H9 (cell line): Measurements from ENCODE around the gene BRF1. TPM values are rescaled to one million over a fixed set of nuclear protein-coding genes. Genes with fewer than 3 reads are reported as not detected.
A peak's percentile ranks its signal among the peaks of the same experiment; 100 is the strongest.

Experiments
- DNase-seq: peaks from one replicate; pipeline ENCODE4 v3.0.0-alpha.2; 2017
- H2AFZ ChIP-seq: one replicate; pipeline ENCODE4 v1.6.1; 2013; ENCODE audit warnings: mild to moderate bottlenecking, low read length, control low read depth, moderate library complexity
- H2AK5ac ChIP-seq: 2 replicates; pipeline ENCODE4 v1.6.1; 2013; ENCODE audit warnings: low read length, control low read depth, mixed read lengths; ENCODE audit not compliant: insufficient read length
- H2BK120ac ChIP-seq: one replicate; pipeline ENCODE4 v1.6.1; 2013; ENCODE audit warnings: low read depth, mild to moderate bottlenecking, low read length, control low read depth, inconsistent platforms; ENCODE audit not compliant: poor library complexity, severe bottlenecking
- H2BK12ac ChIP-seq: 2 replicates; pipeline ENCODE4 v1.6.1; 2013; ENCODE audit warnings: low read length, control low read depth, mixed read lengths, low read depth; ENCODE audit not compliant: insufficient read length
- H2BK15ac ChIP-seq: 2 replicates; pipeline ENCODE4 v1.6.1; 2013; ENCODE audit warnings: low read depth, low read length, control low read depth
- H2BK20ac ChIP-seq: one replicate; pipeline ENCODE4 v1.6.1; 2013; ENCODE audit warnings: low read depth, mild to moderate bottlenecking, low read length, control low read depth, inconsistent platforms; ENCODE audit not compliant: poor library complexity, severe bottlenecking
- H2BK5ac ChIP-seq: 2 replicates; pipeline ENCODE4 v1.6.1; 2013; ENCODE audit warnings: low read length, control low read depth, mixed read lengths; ENCODE audit not compliant: insufficient read length
- H3K14ac ChIP-seq: 2 replicates; pipeline ENCODE4 v1.6.1; 2013; ENCODE audit warnings: low read length, control low read depth; ENCODE audit not compliant: insufficient read depth
- H3K18ac ChIP-seq: 2 replicates; pipeline ENCODE4 v1.6.1; 2013; ENCODE audit warnings: low read depth, mild to moderate bottlenecking, mixed read lengths, low read length, control low read depth; ENCODE audit not compliant: insufficient read length
- H3K23ac ChIP-seq: 2 replicates; pipeline ENCODE4 v1.6.1; 2013; ENCODE audit warnings: low read length, control low read depth, mixed read lengths, low read depth; ENCODE audit not compliant: insufficient read length
- H3K23me2 ChIP-seq: 2 replicates; pipeline ENCODE4 v1.6.1; 2013; ENCODE audit warnings: low read depth, mild to moderate bottlenecking, mixed read lengths, low read length, control low read depth; ENCODE audit not compliant: insufficient read length, poor library complexity, severe bottlenecking
- H3K27ac ChIP-seq: 2 replicates; pipeline ENCODE4 v1.5.1; 2013; ENCODE audit warnings: low read length, control low read depth, mixed read lengths, low read depth; ENCODE audit not compliant: insufficient read length
- H3K27me3 ChIP-seq: 2 replicates; pipeline ENCODE4 v1.6.1; 2013; ENCODE audit warnings: low read length, control low read depth, inconsistent platforms; ENCODE audit not compliant: insufficient read depth
- H3K4ac ChIP-seq: 2 replicates; pipeline ENCODE4 v1.6.1; 2013; ENCODE audit warnings: low read depth, mild to moderate bottlenecking, control low read depth, inconsistent platforms, low read length, moderate library complexity
- H3K4me1 ChIP-seq: 2 replicates; pipeline ENCODE4 v1.6.1; 2013; ENCODE audit warnings: low read length, control low read depth, inconsistent platforms; ENCODE audit not compliant: insufficient read depth
- H3K4me2 ChIP-seq: 2 replicates; pipeline ENCODE4 v1.6.1; 2013; ENCODE audit warnings: low read length, control low read depth, mixed read lengths; ENCODE audit not compliant: insufficient read length, insufficient read depth
- H3K56ac ChIP-seq: 2 replicates; pipeline ENCODE4 v1.6.1; 2013; ENCODE audit warnings: low read depth, mild to moderate bottlenecking, mixed read lengths, low read length, control low read depth; ENCODE audit not compliant: insufficient read length
- H3K79me1 ChIP-seq: 2 replicates; pipeline ENCODE4 v1.6.1; 2013; ENCODE audit warnings: low read depth, mild to moderate bottlenecking, moderate library complexity, low read length, control low read depth, inconsistent platforms; ENCODE audit not compliant: insufficient read depth, poor library complexity, severe bottlenecking
- H3K79me2 ChIP-seq: 2 replicates; pipeline ENCODE4 v1.6.1; 2013; ENCODE audit warnings: low read length, control low read depth, inconsistent platforms; ENCODE audit not compliant: insufficient read depth
- H3K9ac ChIP-seq: 2 replicates; pipeline ENCODE4 v1.6.1; 2013; ENCODE audit warnings: low read length, control low read depth, mixed read lengths; ENCODE audit not compliant: insufficient read length; ENCODE audit errors: extremely low read depth
- H3K9me3 ChIP-seq: one replicate; pipeline ENCODE4 v1.6.1; 2013; ENCODE audit warnings: low read depth, low read length, inconsistent platforms; ENCODE audit not compliant: control insufficient read depth
- H3T11ph ChIP-seq: one replicate; pipeline ENCODE4 v1.6.1; 2013; ENCODE audit warnings: mild to moderate bottlenecking, low read length, control low read depth, inconsistent platforms
- H4K20me1 ChIP-seq: one replicate; pipeline ENCODE4 v1.6.1; 2013; ENCODE audit not compliant: control insufficient read depth, insufficient read length, insufficient read depth
- H4K5ac ChIP-seq: 2 replicates; pipeline ENCODE4 v1.6.1; 2013; ENCODE audit warnings: low read depth, mild to moderate bottlenecking, mixed read lengths, low read length, control low read depth; ENCODE audit not compliant: insufficient read length
- H4K8ac ChIP-seq: replicated peaks from 2 replicates; pipeline ENCODE4 v1.6.1; 2013; ENCODE audit warnings: low read length, control low read depth, mixed read lengths, low read depth; ENCODE audit not compliant: insufficient read length
- H4K91ac ChIP-seq: 2 replicates; pipeline ENCODE4 v1.6.1; 2013; ENCODE audit warnings: low read depth, mild to moderate bottlenecking, moderate library complexity, mixed read lengths, low read length, control low read depth; ENCODE audit not compliant: insufficient read length
- H3K27ac Mint-ChIP-seq, 3 experiments: 2 replicates in 2 of 3; 3 replicates in 1 of 3; pipeline ENCODE4 v1.8.0; 2020 to 2021; ENCODE audit warnings: mixed read lengths in 3 of 3, mild to moderate bottlenecking in 1 of 3, moderate library complexity in 1 of 3
- H3K27me3 Mint-ChIP-seq: 2 replicates; pipeline ENCODE4 v1.8.0; 2021; ENCODE audit warnings: low read depth, mild to moderate bottlenecking, moderate library complexity, mixed read lengths
- H3K36me3 Mint-ChIP-seq, 3 experiments: 2 replicates in 2 of 3; 3 replicates in 1 of 3; pipeline ENCODE4 v1.8.0; 2020 to 2021; ENCODE audit warnings: low read depth in 3 of 3, mixed read lengths in 3 of 3; ENCODE audit not compliant: insufficient read depth in 1 of 3
- H3K4me1 Mint-ChIP-seq, 2 experiments: 2 replicates each; pipeline ENCODE4 v1.8.0; 2020; ENCODE audit warnings: mixed read lengths in 2 of 2
- H3K4me3 Mint-ChIP-seq, 2 experiments: 2 replicates in 1 of 2; 3 replicates in 1 of 2; pipeline ENCODE4 v1.8.0; 2020 to 2021; ENCODE audit warnings: mild to moderate bottlenecking in 2 of 2, mixed read lengths in 2 of 2, moderate library complexity in 1 of 2
- H3K9me3 Mint-ChIP-seq, 2 experiments: 2 replicates in 1 of 2; 3 replicates in 1 of 2; pipeline ENCODE4 v1.8.0; 2020; ENCODE audit warnings: mild to moderate bottlenecking in 2 of 2, mixed read lengths in 2 of 2, moderate library complexity in 1 of 2
- CTCF ChIP-seq: fragments of 200-600 bp; sonication (generic); conservative IDR thresholded peaks from 3 replicates; pipeline ENCODE4 v1.8.0; 2021; ENCODE audit warnings: antibody characterized with exemption, mild to moderate bottlenecking
- WGBS: extraction: QIAGEN DNeasy Blood & Tissue Kit; methylation state at CpG from one replicate; pipeline ENCODE4 v1.1.7; 2013; ENCODE audit warnings: missing lambda C conversion rate, low lambda C conversion rate, mixed read lengths; ENCODE audit not compliant: insufficient read length; ENCODE audit errors: extremely low coverage; 5-methylcytosine and 5-hydroxymethylcytosine counted together
- total RNA-seq: library from RNA; stranded (reverse); gene quantifications from 2 replicates; pipeline ENCODE4 v1.2.1, GENCODE V29; 2021

BRF1 gene
- total RNA-seq, 1 experiment from 2014 or later, result 28.3 TPM

GRCh38 chr14:105195051-105195450 is 105.8 kb downstream of the BRF1 start:
- H3K27me3 Mint-ChIP-seq, result peaks cover 44% of the 10 kb centered on the region

More at GRCh38 chr14:105195051-105195450, 105.8 kb downstream of the BRF1 start:
- no peak overlapping the region for H2BK15ac ChIP-seq
- H2BK5ac ChIP-seq, result no peak overlapping the region
- no CpG with 5 or more reads among the region's 10 CpGs for WGBS
- H3K23ac ChIP-seq, result no peak overlapping the region
- H3K9me3 ChIP-seq, result no peaks in the 10 kb centered on the region
- H3K23me2 ChIP-seq, result no peaks in the 10 kb centered on the region
- H3K9ac ChIP-seq, result no peak overlapping the region
- no peak for DNase-seq
- no peak overlapping the region for H4K8ac ChIP-seq
- H3K4ac ChIP-seq, result no peak overlapping the region
- H2AFZ ChIP-seq, result no peak overlapping the region
- H2BK12ac ChIP-seq, result no peak overlapping the region
- no peak overlapping the region for H3K14ac ChIP-seq
- peaks cover 17 to 18% of the 10 kb centered on the region in 2 experiments for H3K4me1 Mint-ChIP-seq
- H2BK20ac ChIP-seq, result no peak overlapping the region
- no peak overlapping the region for H3T11ph ChIP-seq
- H4K20me1 ChIP-seq, result no peaks in the 10 kb centered on the region
- no peaks in the 10 kb centered on the region for H3K79me1 ChIP-seq
- no peak overlapping the region for H3K56ac ChIP-seq
- H3K18ac ChIP-seq, result no peak overlapping the region
- no peak overlapping the region for H2BK120ac ChIP-seq
- H3K4me2 ChIP-seq, result no peak overlapping the region
- H3K4me3 Mint-ChIP-seq, result peak overlapping the region in 1 of 2 experiments; percentile 6; a peak in 1 of 5 replicates
- no peak overlapping the region for H3K27ac ChIP-seq
- H3K79me2 ChIP-seq, result no peaks in the 10 kb centered on the region
- H3K36me3 Mint-ChIP-seq, result no peaks in the 10 kb centered on the region
- H3K9me3 Mint-ChIP-seq, result no peaks in the 10 kb centered on the region
- no peaks in the 10 kb centered on the region; the same call in 1 of the 2 replicates for H3K27me3 ChIP-seq
- no peak overlapping the region for H3K27ac Mint-ChIP-seq
- H4K91ac ChIP-seq, result no peak overlapping the region
- no peaks in the 10 kb centered on the region; the same call in 1 of the 2 replicates for H3K4me1 ChIP-seq
- no peak overlapping the region for H2AK5ac ChIP-seq
- no peak for TF ChIP-seq CTCF
- no peak overlapping the region for H4K5ac ChIP-seq
